Lung (tissue), 12 donors: ENCODE data around the gene CAMK2D. TPM values are rescaled to one million over a fixed set of nuclear protein-coding genes. Genes with fewer than 3 reads are reported as not detected.
"Not testable (repeated sequence)": the region's sequence is repeated elsewhere in the genome, so short reads cannot be mapped to it uniquely, and the experiment has no call there.

Source experiments
- ATAC-seq: fragments of 200-7000 bp; cut with Tn5 transposase; one replicate; pipeline ENCODE4 v1.9.1; 2020; ENCODE audit warnings: moderate number of reproducible peaks; ENCODE audit not compliant: insufficient read depth, low FRiP score
- DNase-seq, 3 donors: peaks; one replicate each; pipeline ENCODE4 v3.0.0-alpha.2; 2013 to 2017
- H3K27ac ChIP-seq, 2 donors: one replicate each; pipeline ENCODE4 v1.5.1; 2013; ENCODE audit warnings: mild to moderate bottlenecking in 2 of 2, moderate library complexity in 2 of 2, control low read depth in 1 of 2, inconsistent platforms in 1 of 2, low read depth in 1 of 2, low read length in 1 of 2
- H3K27me3 ChIP-seq, 3 donors: one replicate each; pipeline ENCODE4 v1.5.1; 2013; ENCODE audit warnings: low read length in 2 of 3; ENCODE audit not compliant: control insufficient read depth in 3 of 3, insufficient read depth in 3 of 3
- H3K36me3 ChIP-seq, 4 donors: one replicate each; pipeline ENCODE4 v1.5.1; 2013; ENCODE audit warnings: low read length in 4 of 4, mild to moderate bottlenecking in 1 of 4, moderate library complexity in 1 of 4; ENCODE audit not compliant: control insufficient read depth in 4 of 4, insufficient read depth in 4 of 4
- H3K4me1 ChIP-seq, 5 donors: one replicate each; pipeline ENCODE4 v1.5.1; 2013; ENCODE audit warnings: low read length in 5 of 5, mild to moderate bottlenecking in 2 of 5, moderate library complexity in 1 of 5; ENCODE audit not compliant: control insufficient read depth in 5 of 5, insufficient read depth in 5 of 5
- H3K4me3 ChIP-seq: one replicate; pipeline ENCODE4 v1.5.1; 2013; ENCODE audit warnings: mild to moderate bottlenecking, control low read depth, moderate library complexity
- H3K9ac ChIP-seq, 2 donors: one replicate each; pipeline ENCODE4 v1.5.1; 2013; ENCODE audit warnings: low read length in 2 of 2, control low read depth in 1 of 2; ENCODE audit not compliant: insufficient read depth in 1 of 2
- H3K9me3 ChIP-seq, 4 donors: one replicate each; pipeline ENCODE4 v1.5.1; 2013; ENCODE audit warnings: low read length in 3 of 4, mild to moderate bottlenecking in 1 of 4, moderate library complexity in 1 of 4; ENCODE audit not compliant: control insufficient read depth in 4 of 4, insufficient read depth in 3 of 4
- CTCF ChIP-seq: IDR thresholded peaks from 2 replicates; pipeline ENCODE4 v1.5.1; 2012; ENCODE audit warnings: mild to moderate bottlenecking; ENCODE audit errors: control extremely low read depth, extremely low read depth
- WGBS, 2 donors: extraction: QIAGEN DNeasy Blood & Tissue Kit; methylation state at CpG; one replicate each; pipeline ENCODE4 v1.1.7; 2013; 5-methylcytosine and 5-hydroxymethylcytosine counted together
- polyA plus RNA-seq, 2 donors: library from polyadenylated mRNA; stranded (reverse); fragments of 200-250 nt; gene quantifications; one replicate each; pipeline ENCODE4 v1.2.1, GENCODE V29; 2013
- total RNA-seq, 2 donors: library from RNA; depleted of rRNA in 1 of 2; stranded (reverse); fragments of >200 nt in 1 of 2; gene quantifications; one replicate each; pipeline ENCODE4 v1.2.1, GENCODE V29; 2014 to 2021
- donor health status: control.
- donor health status: control.
- donor health status: Bipolar disorder and iron deficiency.
- donor health status: healthy.
- donor health status: DM: yes; HTN: yes; CAD: no.

The CAMK2D gene
- total and polyA plus RNA-seq, 4 donors = 11.9 to 98.2 (median 36.6) TPM

DNA sequence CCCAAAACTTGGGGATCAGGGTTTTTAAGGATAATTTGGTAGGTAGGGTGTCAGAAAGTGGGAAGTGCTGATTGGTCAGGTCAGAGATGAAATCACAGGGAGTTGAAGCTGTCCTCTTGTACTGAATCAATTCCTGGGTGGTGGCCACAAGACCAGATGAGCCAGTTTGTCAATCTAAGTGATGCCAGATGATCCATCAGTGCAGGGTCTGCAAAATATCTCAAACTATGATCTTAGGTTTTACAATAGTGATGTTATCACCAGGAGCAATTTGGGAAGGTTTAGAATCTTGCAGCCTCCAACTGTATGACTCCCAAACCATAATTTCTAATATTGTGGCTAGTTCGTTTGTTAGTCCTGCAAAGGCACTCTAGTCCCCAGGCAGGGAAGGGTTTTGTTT is 43.3 kb downstream of the CAMK2D start:
- 94% methylated on average over 1 of the region's 1 CpG for WGBS, 2 donors
- Histone ChIP-seq H3K36me3 (peaks cover 0 to 2% (median 0%) of the 10 kb centered on the region in 4 donors), H3K27ac (no peak overlapping the region), H3K4me1 (peaks cover 0 to 11% (median 0%) of the 10 kb centered on the region in 5 donors), H3K9me3 (no peaks in the 10 kb centered on the region), H3K4me3 (no peak overlapping the region), H3K27me3 (no peaks in the 10 kb centered on the region), H3K9ac (no peak overlapping the region)
- DNase-seq = no peak
- no peak for TF ChIP-seq CTCF
- ATAC-seq = no peak

GRCh38 chr4:113711883-113712662 is 49.5 kb downstream of the CAMK2D start:
- WGBS, 2 donors = 90 to 92% methylated on average over 1 of the region's 1 CpG
- ATAC-seq = no peak
- H3K36me3 ChIP-seq = peaks cover 0 to 2% (median 0%) of the 10 kb centered on the region in 4 donors

GRCh38 chr4:113708250-113708649 is 53.3 kb downstream of the CAMK2D start:
- H3K27me3 ChIP-seq = no peaks in the 10 kb centered on the region
- no peaks in the 10 kb centered on the region for H3K36me3 ChIP-seq
- no peak overlapping the region for H3K27ac ChIP-seq
- no peak overlapping the region for H3K4me3 ChIP-seq
- peaks cover 0 to 2% (median 0%) of the 10 kb centered on the region in 5 donors for H3K4me1 ChIP-seq
- no peak for TF ChIP-seq CTCF
- WGBS, 2 donors = 21 to 55% methylated on average over 1 of the region's 1 CpG
- ATAC-seq = no peak
- no peak for DNase-seq
- no peak overlapping the region for H3K9ac ChIP-seq
- H3K9me3 ChIP-seq = no peaks in the 10 kb centered on the region

More at GRCh38 chr4:113711883-113712662, 49.5 kb downstream of the CAMK2D start:
- H3K9ac ChIP-seq = no peak overlapping the region
- H3K4me1 ChIP-seq = no peaks in the 10 kb centered on the region
- no peaks in the 10 kb centered on the region for H3K9me3 ChIP-seq
- H3K27me3 ChIP-seq = no peaks in the 10 kb centered on the region
- no peak for TF ChIP-seq CTCF
- H3K4me3 ChIP-seq = no peak overlapping the region
- no peak for DNase-seq
- no peak overlapping the region for H3K27ac ChIP-seq

DNA sequence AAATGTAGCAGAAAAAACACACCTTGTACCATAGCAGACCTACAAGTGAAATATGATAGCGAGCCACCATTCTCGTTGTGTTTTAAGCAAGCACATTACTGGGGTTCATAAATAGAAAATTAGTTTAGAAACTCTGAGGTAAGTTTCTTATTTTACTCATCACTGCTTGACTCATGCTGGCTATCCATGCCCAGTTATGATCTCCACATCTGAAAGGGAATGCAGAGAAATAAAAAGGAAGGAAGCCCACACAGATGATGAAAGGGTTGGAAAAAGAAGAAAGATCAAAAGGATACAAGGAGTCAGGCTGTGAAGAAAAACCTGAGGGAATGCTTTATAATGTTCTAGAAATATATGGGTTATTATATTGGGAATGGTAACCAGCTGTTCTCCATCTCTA is 54.5 kb downstream of the CAMK2D start:
- Histone ChIP-seq H3K9me3 (no peaks in the 10 kb centered on the region), H3K36me3 (no peaks in the 10 kb centered on the region), H3K9ac (no peak overlapping the region), H3K27me3 (no peaks in the 10 kb centered on the region), H3K27ac (peak overlapping the region in 1 of 2 donors; percentile 77), H3K4me3 (no peak overlapping the region), H3K4me1 (peaks cover 0 to 2% (median 0%) of the 10 kb centered on the region in 5 donors)
- 79 to 88% methylated on average over 2 of the region's 2 CpGs for WGBS, 2 donors
- TF ChIP-seq CTCF = no peak
- no peak for ATAC-seq
- DNase-seq = no peak

- not testable (repeated sequence) for H3K27me3 ChIP-seq, H3K9ac ChIP-seq, DNase-seq, H3K36me3 ChIP-seq, ATAC-seq, H3K4me1 ChIP-seq, H3K4me3 ChIP-seq, H3K9me3 ChIP-seq
- WGBS, 2 donors = 92 to 98% methylated on average over 6 of the region's 6 CpGs
- peak overlapping the region in 1 of 2 donors; percentile 21 for H3K27ac ChIP-seq
These were observed 56.4 kb downstream of the CAMK2D start for GRCh38 chr4:113705097-113705496.
